GM19351 (cell line): ENCODE measurements around the gene NXT1.
"Not testable (repeated sequence)": the region's sequence is repeated elsewhere in the genome, so short reads cannot be mapped to it uniquely, and the experiment has no call there.

Source experiments
- ATAC-seq: cut with Tn5 transposase; IDR thresholded peaks from one replicate; pipeline ENCODE4 v1.9.1; 2021; ENCODE audit warnings: mild to moderate bottlenecking, moderate library complexity; ENCODE audit not compliant: unreplicated experiment

Gene NXT1

GRCh38 chr20:23327617-23328333 is 22.8 kb upstream of the NXT1 start:
- ATAC-seq: no peak

DNA sequence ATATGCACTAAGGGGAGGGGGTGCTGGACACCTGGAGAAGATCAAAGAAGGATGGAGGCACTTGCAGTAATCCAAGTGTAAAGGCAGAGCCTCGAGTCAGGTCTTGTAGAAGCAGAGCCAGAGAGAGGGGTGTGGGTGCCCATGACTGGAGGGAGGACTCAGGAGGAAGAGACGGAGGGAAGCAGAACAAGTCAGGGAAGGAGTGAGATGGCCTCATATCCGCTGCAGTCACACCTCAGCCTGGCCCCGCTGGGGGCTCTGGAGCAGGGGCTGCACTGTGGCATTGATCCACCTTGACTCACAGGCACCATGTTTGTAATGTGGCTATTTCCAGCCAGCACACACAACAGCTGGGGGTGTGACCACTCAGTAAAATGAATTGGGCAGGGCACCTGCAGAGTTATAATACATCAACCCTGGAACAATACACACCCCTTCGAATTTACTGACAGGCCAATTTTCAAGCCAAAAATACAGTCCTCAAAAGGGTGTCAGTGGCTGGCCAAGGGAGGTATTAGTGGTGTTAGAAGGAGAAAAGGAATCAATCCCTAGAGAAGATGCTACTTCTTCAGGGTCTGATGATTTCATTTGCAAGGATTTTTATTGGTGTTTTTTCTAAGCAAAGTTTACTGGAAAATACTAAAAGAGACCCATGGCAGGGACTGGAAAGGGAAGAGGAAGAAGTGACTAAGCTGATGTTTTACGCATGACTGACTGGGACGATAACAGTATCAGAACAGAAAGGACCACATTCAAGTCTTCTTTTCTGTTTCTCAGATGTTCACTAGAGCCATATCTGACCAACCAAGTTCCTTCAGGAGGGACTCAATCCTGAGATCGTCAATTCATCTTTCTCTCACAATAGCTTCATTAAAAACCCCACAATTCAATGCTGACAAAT is 18.9 kb upstream of the NXT1 start:
- ATAC-seq: peak; percentile 61

- no peak for ATAC-seq
These were observed 18.1 kb upstream of the NXT1 start for GRCh38 chr20:23332467-23332866.

DNA sequence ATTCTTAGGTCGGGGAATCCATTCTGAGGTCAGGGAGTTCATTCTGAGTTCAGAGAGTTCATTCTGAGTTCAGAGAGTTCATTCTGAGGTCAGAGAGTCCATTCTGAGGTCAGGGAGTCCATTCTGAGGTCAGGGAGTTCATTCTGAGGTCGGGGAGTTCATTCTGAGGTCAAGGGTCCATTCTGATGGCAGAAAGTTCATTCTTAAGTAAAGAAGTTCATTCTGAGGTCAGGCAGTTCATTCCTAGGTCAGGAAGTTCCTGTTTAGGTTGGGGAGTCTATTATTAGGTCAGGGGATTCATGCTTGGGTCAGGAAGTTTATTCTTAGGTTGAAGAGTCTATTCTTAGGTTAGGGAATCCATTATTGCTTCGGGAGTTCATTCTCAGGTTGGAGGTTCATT is 16.5 kb upstream of the NXT1 start:
- no peak for ATAC-seq

DNA sequence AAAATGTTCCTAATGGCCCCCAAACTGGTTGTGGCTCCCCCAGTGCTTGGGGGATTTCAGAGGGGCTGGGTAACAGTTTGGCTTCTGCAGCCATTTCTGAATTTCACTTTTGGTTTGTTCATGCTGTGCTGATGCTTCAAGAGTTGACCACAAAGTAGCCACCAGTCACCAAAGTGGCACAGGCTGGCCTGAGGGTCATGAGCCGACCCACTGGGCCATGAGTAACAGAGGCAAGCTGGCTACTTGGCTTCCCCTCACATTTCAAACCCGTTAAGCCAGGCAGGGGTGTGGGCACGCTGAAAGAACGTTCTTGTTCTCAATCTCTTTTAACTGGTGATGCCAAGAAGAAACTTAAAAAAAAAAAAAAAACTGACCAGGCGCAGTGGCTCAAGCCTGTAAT is 15.1 kb upstream of the NXT1 start:
- ATAC-seq: no peak

DNA sequence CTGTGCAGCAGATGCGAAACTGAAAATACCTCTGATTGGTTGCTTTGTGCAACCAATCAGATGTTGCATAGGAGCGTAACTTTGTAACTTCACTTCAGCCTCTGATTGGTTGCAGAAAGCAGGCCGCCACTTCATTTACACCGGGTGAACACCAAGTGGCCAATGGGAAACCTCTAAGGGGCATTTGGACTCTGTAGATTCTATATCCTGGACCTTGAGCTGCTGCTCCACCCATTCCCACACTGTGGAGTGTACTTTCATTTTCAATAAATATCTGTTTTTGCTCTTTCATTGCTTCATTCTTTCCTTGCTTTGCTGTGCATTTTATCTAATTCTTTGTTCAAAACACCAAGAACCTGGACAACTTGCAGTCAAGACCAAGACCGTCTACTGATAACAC is 14.1 kb upstream of the NXT1 start:
- ATAC-seq: no peak

- ATAC-seq: no peak
These were observed 13.3 kb upstream of the NXT1 start for GRCh38 chr20:23337312-23337711.

GRCh38 chr20:23339986-23340385 is 10.6 kb upstream of the NXT1 start:
- no peak for ATAC-seq

- peak; percentile 50 for ATAC-seq
These were observed 10.1 kb upstream of the NXT1 start for GRCh38 chr20:23340524-23340923.

DNA sequence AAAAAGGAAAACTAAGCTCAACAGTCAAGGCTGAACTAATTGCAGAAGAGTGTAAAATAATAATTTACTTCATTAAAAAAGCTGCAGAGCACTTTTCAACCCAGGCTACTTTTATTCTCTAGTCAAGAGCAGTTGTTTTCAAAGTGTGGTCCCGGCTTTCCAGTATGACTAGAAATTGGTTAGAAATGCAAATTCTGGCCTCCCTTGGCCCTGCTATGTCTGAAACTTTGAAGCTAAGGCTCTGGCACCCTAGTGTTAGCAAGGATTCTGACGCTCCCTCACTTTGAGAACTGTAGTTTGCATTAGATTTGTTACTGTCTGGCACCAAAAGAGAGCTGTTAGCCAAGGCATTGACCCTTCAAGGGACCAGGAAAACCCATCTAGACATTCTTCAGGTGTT is 9.5 kb upstream of the NXT1 start:
- ATAC-seq: peak; percentile 83

DNA sequence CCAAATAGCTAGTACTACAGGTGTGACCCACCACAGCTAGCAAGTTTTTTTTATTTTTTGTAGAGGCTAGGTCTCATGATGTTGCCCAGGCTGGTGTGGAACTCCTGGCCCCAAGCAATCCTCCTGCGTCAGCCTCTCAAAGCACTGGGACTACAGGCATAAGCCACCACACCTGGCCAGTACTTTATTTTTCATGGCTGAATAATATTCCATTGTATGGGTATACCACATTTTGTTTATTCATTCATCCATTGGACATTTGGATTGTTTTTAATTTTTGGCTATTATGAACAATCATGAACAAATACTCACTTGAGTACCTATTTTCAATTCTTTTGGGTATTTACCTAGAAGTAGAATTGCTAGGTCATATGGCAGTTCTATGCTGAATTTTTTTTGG is 7.0 kb upstream of the NXT1 start:
- no peak for ATAC-seq

GRCh38 chr20:23344336-23344735 is 6.3 kb upstream of the NXT1 start:
- ATAC-seq: no peak

DNA sequence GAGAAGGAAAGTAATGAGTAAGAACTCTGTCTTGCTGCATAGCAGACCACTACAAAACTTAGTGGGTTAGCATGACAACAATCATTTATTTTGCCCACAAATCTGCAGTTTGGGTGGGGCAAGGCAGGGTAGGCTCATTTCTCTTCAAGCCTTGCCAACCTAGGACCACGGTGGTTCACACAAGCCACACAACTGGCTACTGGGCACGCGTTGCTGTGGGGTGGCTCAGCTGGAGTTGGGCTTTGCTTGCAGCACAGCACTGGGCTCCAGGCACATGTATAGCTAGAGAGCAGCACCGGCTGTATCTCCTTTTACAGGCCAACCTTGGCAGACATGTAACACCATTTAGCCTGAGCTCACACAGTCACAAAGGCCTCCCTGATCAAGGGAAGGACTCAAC is 4.6 kb upstream of the NXT1 start:
- ATAC-seq: no peak

GRCh38 chr20:23347791-23348190 is 2.8 kb upstream of the NXT1 start:
- ATAC-seq: no peak

GRCh38 chr20:23348510-23348909 is 2.1 kb upstream of the NXT1 start:
- ATAC-seq: not testable (repeated sequence)

DNA sequence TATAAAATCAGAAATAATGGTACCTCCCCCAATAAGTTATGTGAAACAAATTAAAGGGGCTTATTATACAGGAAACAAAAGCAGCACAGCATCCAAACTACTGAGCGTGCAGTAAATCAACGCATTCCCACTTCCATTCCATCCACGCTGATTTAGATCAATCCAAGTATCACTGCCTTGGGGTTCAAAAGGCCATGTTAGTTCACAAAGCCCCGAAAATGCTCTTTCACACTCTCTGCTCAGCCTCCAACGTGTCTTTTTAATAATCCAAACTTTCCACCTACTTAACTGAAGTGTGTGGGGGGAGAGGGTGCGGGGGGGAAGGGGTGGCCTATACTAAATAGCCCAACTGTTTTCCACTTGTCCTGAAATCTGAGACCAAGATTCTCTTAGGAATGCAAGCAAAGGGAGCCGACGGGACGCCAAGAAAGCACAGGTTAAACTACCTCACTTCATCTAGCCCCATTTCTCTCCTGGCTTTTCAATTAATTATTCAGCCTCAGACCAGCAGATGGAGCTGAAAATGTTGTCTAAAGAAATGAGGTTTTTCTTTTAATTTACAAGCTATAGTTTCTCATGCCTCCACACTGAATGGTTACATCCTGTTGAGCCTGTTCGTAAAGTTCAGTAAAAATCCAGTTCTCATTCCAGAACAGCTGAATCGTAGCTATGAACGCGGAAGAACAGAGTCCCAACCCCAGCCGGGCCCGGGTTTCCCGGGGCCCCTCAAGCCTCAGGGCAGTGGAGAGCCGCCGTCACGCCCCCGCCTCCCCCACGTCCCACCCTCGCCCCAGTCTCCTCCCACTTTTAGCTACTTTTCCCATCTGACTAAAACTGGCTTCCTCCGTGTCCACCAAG is 1.0 kb upstream of the NXT1 start:
- peak; percentile 33 for ATAC-seq

GRCh38 chr20:23350904-23351838 is 580 bp downstream of the NXT1 start:
- ATAC-seq: peak; percentile 35

GRCh38 chr20:23356203-23356602 is 5.6 kb downstream of the NXT1 start:
- no peak for ATAC-seq

DNA sequence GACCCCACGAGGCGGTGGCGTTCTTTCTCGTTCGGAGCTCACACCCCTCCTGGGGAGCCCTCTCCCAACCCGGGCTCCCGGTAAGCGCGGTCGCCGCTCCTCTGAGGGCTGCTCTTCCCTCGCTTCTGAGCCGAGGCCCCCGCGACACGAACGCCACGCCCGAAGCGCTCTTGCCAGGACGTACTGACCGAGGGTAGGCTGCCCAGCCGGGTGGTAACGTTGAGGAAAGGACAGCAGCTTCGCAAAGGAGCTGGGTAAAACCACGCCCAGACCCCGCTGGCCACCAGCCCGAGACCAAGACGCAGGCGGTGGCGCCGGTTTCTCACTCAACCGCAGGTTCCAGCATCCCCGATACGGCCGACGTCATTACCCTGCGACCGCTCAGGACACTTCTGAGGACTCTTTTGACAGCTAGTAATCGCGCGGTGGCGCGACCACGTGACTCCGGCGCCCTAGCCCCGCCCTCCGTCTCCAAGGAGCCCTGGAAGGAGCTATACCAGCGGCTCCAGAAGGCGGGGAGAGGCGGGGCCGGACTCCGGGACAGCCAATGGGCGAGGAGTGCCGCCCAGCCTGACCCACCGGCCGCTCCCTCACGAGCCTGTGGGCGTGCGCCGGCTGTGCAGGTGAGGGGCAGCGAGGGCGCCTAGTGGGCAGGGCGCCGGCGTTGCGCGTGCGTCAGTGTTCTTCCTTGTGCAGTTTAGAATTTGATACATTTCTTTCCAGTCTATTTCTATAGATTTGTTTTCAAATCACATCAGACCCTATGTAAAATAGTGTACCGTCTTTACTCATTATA is 7.4 kb downstream of the NXT1 start:
- ATAC-seq: peak; percentile 68

- ATAC-seq: no peak
These were observed 7.9 kb downstream of the NXT1 start for GRCh38 chr20:23358563-23358906.
